H9 (cell line): ENCODE results near the gene TRAF3IP1. TPM values are rescaled to one million over a fixed set of nuclear protein-coding genes. Genes with fewer than 3 reads are reported as not detected.
A peak's percentile ranks its signal among the peaks of the same experiment; 100 is the strongest.

Experiments used
- DNase-seq: peaks from one replicate; pipeline ENCODE4 v3.0.0-alpha.2; 2017
- H2AFZ ChIP-seq: one replicate; pipeline ENCODE4 v1.6.1; 2013; ENCODE audit warnings: mild to moderate bottlenecking, low read length, control low read depth, moderate library complexity
- H2AK5ac ChIP-seq: 2 replicates; pipeline ENCODE4 v1.6.1; 2013; ENCODE audit warnings: low read length, control low read depth, mixed read lengths; ENCODE audit not compliant: insufficient read length
- H2BK120ac ChIP-seq: one replicate; pipeline ENCODE4 v1.6.1; 2013; ENCODE audit warnings: low read depth, mild to moderate bottlenecking, low read length, control low read depth, inconsistent platforms; ENCODE audit not compliant: poor library complexity, severe bottlenecking
- H2BK12ac ChIP-seq: 2 replicates; pipeline ENCODE4 v1.6.1; 2013; ENCODE audit warnings: low read length, control low read depth, mixed read lengths, low read depth; ENCODE audit not compliant: insufficient read length
- H2BK15ac ChIP-seq: 2 replicates; pipeline ENCODE4 v1.6.1; 2013; ENCODE audit warnings: low read depth, low read length, control low read depth
- H2BK20ac ChIP-seq: one replicate; pipeline ENCODE4 v1.6.1; 2013; ENCODE audit warnings: low read depth, mild to moderate bottlenecking, low read length, control low read depth, inconsistent platforms; ENCODE audit not compliant: poor library complexity, severe bottlenecking
- H2BK5ac ChIP-seq: 2 replicates; pipeline ENCODE4 v1.6.1; 2013; ENCODE audit warnings: low read length, control low read depth, mixed read lengths; ENCODE audit not compliant: insufficient read length
- H3K14ac ChIP-seq: 2 replicates; pipeline ENCODE4 v1.6.1; 2013; ENCODE audit warnings: low read length, control low read depth; ENCODE audit not compliant: insufficient read depth
- H3K18ac ChIP-seq: 2 replicates; pipeline ENCODE4 v1.6.1; 2013; ENCODE audit warnings: low read depth, mild to moderate bottlenecking, mixed read lengths, low read length, control low read depth; ENCODE audit not compliant: insufficient read length
- H3K23ac ChIP-seq: 2 replicates; pipeline ENCODE4 v1.6.1; 2013; ENCODE audit warnings: low read length, control low read depth, mixed read lengths, low read depth; ENCODE audit not compliant: insufficient read length
- H3K23me2 ChIP-seq: 2 replicates; pipeline ENCODE4 v1.6.1; 2013; ENCODE audit warnings: low read depth, mild to moderate bottlenecking, mixed read lengths, low read length, control low read depth; ENCODE audit not compliant: insufficient read length, poor library complexity, severe bottlenecking
- H3K27ac ChIP-seq: 2 replicates; pipeline ENCODE4 v1.5.1; 2013; ENCODE audit warnings: low read length, control low read depth, mixed read lengths, low read depth; ENCODE audit not compliant: insufficient read length
- H3K27me3 ChIP-seq: 2 replicates; pipeline ENCODE4 v1.6.1; 2013; ENCODE audit warnings: low read length, control low read depth, inconsistent platforms; ENCODE audit not compliant: insufficient read depth
- H3K4ac ChIP-seq: 2 replicates; pipeline ENCODE4 v1.6.1; 2013; ENCODE audit warnings: low read depth, mild to moderate bottlenecking, control low read depth, inconsistent platforms, low read length, moderate library complexity
- H3K4me1 ChIP-seq: 2 replicates; pipeline ENCODE4 v1.6.1; 2013; ENCODE audit warnings: low read length, control low read depth, inconsistent platforms; ENCODE audit not compliant: insufficient read depth
- H3K4me2 ChIP-seq: 2 replicates; pipeline ENCODE4 v1.6.1; 2013; ENCODE audit warnings: low read length, control low read depth, mixed read lengths; ENCODE audit not compliant: insufficient read length, insufficient read depth
- H3K56ac ChIP-seq: 2 replicates; pipeline ENCODE4 v1.6.1; 2013; ENCODE audit warnings: low read depth, mild to moderate bottlenecking, mixed read lengths, low read length, control low read depth; ENCODE audit not compliant: insufficient read length
- H3K79me1 ChIP-seq: 2 replicates; pipeline ENCODE4 v1.6.1; 2013; ENCODE audit warnings: low read depth, mild to moderate bottlenecking, moderate library complexity, low read length, control low read depth, inconsistent platforms; ENCODE audit not compliant: insufficient read depth, poor library complexity, severe bottlenecking
- H3K79me2 ChIP-seq: 2 replicates; pipeline ENCODE4 v1.6.1; 2013; ENCODE audit warnings: low read length, control low read depth, inconsistent platforms; ENCODE audit not compliant: insufficient read depth
- H3K9ac ChIP-seq: 2 replicates; pipeline ENCODE4 v1.6.1; 2013; ENCODE audit warnings: low read length, control low read depth, mixed read lengths; ENCODE audit not compliant: insufficient read length; ENCODE audit errors: extremely low read depth
- H3K9me3 ChIP-seq: one replicate; pipeline ENCODE4 v1.6.1; 2013; ENCODE audit warnings: low read depth, low read length, inconsistent platforms; ENCODE audit not compliant: control insufficient read depth
- H3T11ph ChIP-seq: one replicate; pipeline ENCODE4 v1.6.1; 2013; ENCODE audit warnings: mild to moderate bottlenecking, low read length, control low read depth, inconsistent platforms
- H4K20me1 ChIP-seq: one replicate; pipeline ENCODE4 v1.6.1; 2013; ENCODE audit not compliant: control insufficient read depth, insufficient read length, insufficient read depth
- H4K5ac ChIP-seq: 2 replicates; pipeline ENCODE4 v1.6.1; 2013; ENCODE audit warnings: low read depth, mild to moderate bottlenecking, mixed read lengths, low read length, control low read depth; ENCODE audit not compliant: insufficient read length
- H4K8ac ChIP-seq: replicated peaks from 2 replicates; pipeline ENCODE4 v1.6.1; 2013; ENCODE audit warnings: low read length, control low read depth, mixed read lengths, low read depth; ENCODE audit not compliant: insufficient read length
- H4K91ac ChIP-seq: 2 replicates; pipeline ENCODE4 v1.6.1; 2013; ENCODE audit warnings: low read depth, mild to moderate bottlenecking, moderate library complexity, mixed read lengths, low read length, control low read depth; ENCODE audit not compliant: insufficient read length
- H3K27ac Mint-ChIP-seq, 3 experiments: 2 replicates in 2 of 3; 3 replicates in 1 of 3; pipeline ENCODE4 v1.8.0; 2020 to 2021; ENCODE audit warnings: mixed read lengths in 3 of 3, mild to moderate bottlenecking in 1 of 3, moderate library complexity in 1 of 3
- H3K27me3 Mint-ChIP-seq: 2 replicates; pipeline ENCODE4 v1.8.0; 2021; ENCODE audit warnings: low read depth, mild to moderate bottlenecking, moderate library complexity, mixed read lengths
- H3K36me3 Mint-ChIP-seq, 3 experiments: 2 replicates in 2 of 3; 3 replicates in 1 of 3; pipeline ENCODE4 v1.8.0; 2020 to 2021; ENCODE audit warnings: low read depth in 3 of 3, mixed read lengths in 3 of 3; ENCODE audit not compliant: insufficient read depth in 1 of 3
- H3K4me1 Mint-ChIP-seq, 2 experiments: 2 replicates each; pipeline ENCODE4 v1.8.0; 2020; ENCODE audit warnings: mixed read lengths in 2 of 2
- H3K4me3 Mint-ChIP-seq, 2 experiments: 2 replicates in 1 of 2; 3 replicates in 1 of 2; pipeline ENCODE4 v1.8.0; 2020 to 2021; ENCODE audit warnings: mild to moderate bottlenecking in 2 of 2, mixed read lengths in 2 of 2, moderate library complexity in 1 of 2
- H3K9me3 Mint-ChIP-seq, 2 experiments: 2 replicates in 1 of 2; 3 replicates in 1 of 2; pipeline ENCODE4 v1.8.0; 2020; ENCODE audit warnings: mild to moderate bottlenecking in 2 of 2, mixed read lengths in 2 of 2, moderate library complexity in 1 of 2
- CTCF ChIP-seq: fragments of 200-600 bp; sonication (generic); conservative IDR thresholded peaks from 3 replicates; pipeline ENCODE4 v1.8.0; 2021; ENCODE audit warnings: antibody characterized with exemption, mild to moderate bottlenecking
- WGBS: extraction: QIAGEN DNeasy Blood & Tissue Kit; methylation state at CpG from one replicate; pipeline ENCODE4 v1.1.7; 2013; ENCODE audit warnings: missing lambda C conversion rate, low lambda C conversion rate, mixed read lengths; ENCODE audit not compliant: insufficient read length; ENCODE audit errors: extremely low coverage; 5-methylcytosine and 5-hydroxymethylcytosine counted together
- total RNA-seq: library from RNA; stranded (reverse); gene quantifications from 2 replicates; pipeline ENCODE4 v1.2.1, GENCODE V29; 2021

The TRAF3IP1 gene
- total RNA-seq, 1 experiment from 2014 or later, result 16.4 TPM

- Mint-ChIP-seq H3K4me3 (peak overlapping the region in 1 of 2 experiments; percentile 35; a peak in 2 of 5 replicates), H3K4me1 (peaks cover 37 to 54% of the 10 kb centered on the region in 2 experiments), H3K27me3 (peaks cover 9% of the 10 kb centered on the region), H3K36me3 (no peaks in the 10 kb centered on the region; a peak in 1 of 7 replicates), H3K27ac (peak overlapping the region in 2 of 3 experiments; percentile 76 to 95; a peak in 3 of 7 replicates), H3K9me3 (no peaks in the 10 kb centered on the region)
- no peaks in the 10 kb centered on the region for H3K27me3 ChIP-seq
- no peaks in the 10 kb centered on the region for H3K79me1 ChIP-seq
- no peak overlapping the region for H3K56ac ChIP-seq
- no peak overlapping the region for H2BK5ac ChIP-seq
- no peak overlapping the region for H3K23ac ChIP-seq
- H3K23me2 ChIP-seq, result peaks cover 11% of the 10 kb centered on the region
- WGBS, result no CpG with 5 or more reads among the region's 7 CpGs
- H3T11ph ChIP-seq, result no peak overlapping the region
- no peak overlapping the region for H2AFZ ChIP-seq
- no peaks in the 10 kb centered on the region for H3K9me3 ChIP-seq
- H3K4ac ChIP-seq, result no peak overlapping the region
- H2AK5ac ChIP-seq, result no peak overlapping the region
- no peak overlapping the region for H3K9ac ChIP-seq
- no peak overlapping the region for H2BK20ac ChIP-seq
- no peaks in the 10 kb centered on the region for H4K20me1 ChIP-seq
- no peak overlapping the region for H4K91ac ChIP-seq
- peak overlapping the region; percentile 40; the same call in 1 of the 2 replicates for H3K14ac ChIP-seq
- no peak overlapping the region for H2BK15ac ChIP-seq
- no peak for DNase-seq
- TF ChIP-seq CTCF, result no peak
- peak overlapping the region; percentile 61 for H3K18ac ChIP-seq
- H3K27ac ChIP-seq, result no peak overlapping the region
- no peak overlapping the region for H3K4me2 ChIP-seq
- H3K4me1 ChIP-seq, result no peaks in the 10 kb centered on the region; the same call in 1 of the 2 replicates
- H3K79me2 ChIP-seq, result no peaks in the 10 kb centered on the region; the same call in 1 of the 2 replicates
- H4K5ac ChIP-seq, result no peak overlapping the region
- no peak overlapping the region for H4K8ac ChIP-seq
- no peak overlapping the region for H2BK120ac ChIP-seq
- H2BK12ac ChIP-seq, result no peak overlapping the region
Observed at GRCh38 chr2:238286095-238286494, 34.2 kb upstream of the TRAF3IP1 start.
